Nephron progenitor cell (in vitro differentiated cells): ENCODE measurements around the gene STC2.

Experiments
- DNase-seq: peaks from one replicate; pipeline ENCODE4 v3.0.0; 2021
- H3K27ac Mint-ChIP-seq: 2 replicates; pipeline ENCODE4 v1.8.0; 2021; ENCODE audit warnings: mild to moderate bottlenecking, moderate library complexity, mixed read lengths
- H3K27me3 Mint-ChIP-seq: 2 replicates; pipeline ENCODE4 v1.8.0; 2021; ENCODE audit warnings: mild to moderate bottlenecking, low read depth, mixed read lengths; ENCODE audit not compliant: poor library complexity
- H3K36me3 Mint-ChIP-seq: 2 replicates; pipeline ENCODE4 v1.8.0; 2021; ENCODE audit warnings: low read depth, mixed read lengths
- H3K4me1 Mint-ChIP-seq: 2 replicates; pipeline ENCODE4 v1.8.0; 2021; ENCODE audit warnings: mixed read lengths
- H3K4me3 Mint-ChIP-seq: 2 replicates; pipeline ENCODE4 v1.8.0; 2021; ENCODE audit warnings: mild to moderate bottlenecking, moderate library complexity, mixed read lengths
- H3K9me3 Mint-ChIP-seq: 2 replicates; pipeline ENCODE4 v1.8.0; 2021; ENCODE audit warnings: mild to moderate bottlenecking, moderate library complexity, mixed read lengths
- CTCF ChIP-seq: fragments of 200-600 bp; sonication (generic); IDR thresholded peaks from 2 replicates; pipeline ENCODE4 v1.5.0; 2021; ENCODE audit warnings: antibody characterized with exemption

Gene STC2

GRCh38 chr5:173316339-173317020 is 11.7 kb downstream of the STC2 start:
- DNase-seq = no peak
- H3K4me1 Mint-ChIP-seq = peaks cover 89% of the 10 kb centered on the region
- H3K4me3 Mint-ChIP-seq = peak overlapping the region; percentile 52
- peak overlapping the region; percentile 78 for H3K27ac Mint-ChIP-seq
- H3K36me3 Mint-ChIP-seq = peaks cover 42% of the 10 kb centered on the region
- no peak for TF ChIP-seq CTCF
- peaks cover 13% of the 10 kb centered on the region for H3K27me3 Mint-ChIP-seq
- H3K9me3 Mint-ChIP-seq = no peaks in the 10 kb centered on the region

GRCh38 chr5:173315495-173316338 is 12.5 kb downstream of the STC2 start:
- Mint-ChIP-seq H3K4me1 (peaks cover 92% of the 10 kb centered on the region), H3K36me3 (peaks cover 34% of the 10 kb centered on the region), H3K9me3 (no peaks in the 10 kb centered on the region), H3K27ac (peak overlapping the region; percentile 65), H3K27me3 (peaks cover 10% of the 10 kb centered on the region), H3K4me3 (peak overlapping the region; percentile 52)
- TF ChIP-seq CTCF = no peak
- DNase-seq = no peak

DNA sequence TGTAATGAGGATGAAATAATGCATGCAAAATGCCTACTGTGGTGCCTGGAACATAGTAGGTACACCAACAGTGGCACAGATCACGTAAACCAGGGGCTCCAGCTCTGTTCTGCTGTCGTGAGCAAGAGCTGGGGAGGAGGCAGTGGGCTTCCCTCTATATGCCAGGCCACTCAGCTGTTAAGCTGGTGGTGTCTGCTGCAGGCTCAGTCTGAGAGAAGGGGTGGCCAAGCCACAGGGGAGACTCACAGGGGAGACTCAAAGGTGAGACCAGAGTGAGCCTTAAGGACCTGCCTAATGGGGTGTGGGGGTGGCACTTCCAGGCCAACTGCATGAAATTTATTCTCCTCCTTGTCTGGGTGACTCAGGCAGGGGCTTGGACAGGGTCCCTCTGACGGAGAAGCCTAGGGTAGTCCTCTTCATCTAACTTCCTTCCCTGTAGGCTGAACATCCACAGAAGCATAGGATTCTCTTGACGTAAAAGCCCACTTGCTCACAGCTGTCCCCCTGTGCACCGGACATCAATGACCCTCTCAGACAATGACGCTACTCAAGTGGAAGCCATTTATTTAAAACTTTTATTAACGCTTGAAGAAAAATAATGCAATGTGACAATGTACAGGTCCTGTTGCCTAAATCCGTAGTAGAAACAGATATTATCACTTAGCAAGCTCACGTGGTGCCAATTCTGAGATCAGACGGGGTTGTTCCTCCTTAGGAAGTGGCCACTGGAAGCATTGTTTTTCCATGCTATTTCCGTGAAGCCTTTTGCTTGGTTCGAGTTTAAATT is 13.9 kb downstream of the STC2 start:
- peaks cover 3% of the 10 kb centered on the region for H3K9me3 Mint-ChIP-seq
- TF ChIP-seq CTCF = no peak
- peaks cover 5% of the 10 kb centered on the region for H3K27me3 Mint-ChIP-seq
- no peak overlapping the region for H3K4me3 Mint-ChIP-seq
- no peak overlapping the region for H3K27ac Mint-ChIP-seq
- peaks cover 22% of the 10 kb centered on the region for H3K36me3 Mint-ChIP-seq
- no peak for DNase-seq
- peaks cover 92% of the 10 kb centered on the region for H3K4me1 Mint-ChIP-seq

GRCh38 chr5:173313351-173313801 is 14.8 kb downstream of the STC2 start:
- no peak for DNase-seq
- Mint-ChIP-seq H3K4me3 (no peak overlapping the region), H3K36me3 (peaks cover 19% of the 10 kb centered on the region), H3K4me1 (peaks cover 87% of the 10 kb centered on the region), H3K27me3 (peaks cover 5% of the 10 kb centered on the region), H3K9me3 (peaks cover 12% of the 10 kb centered on the region), H3K27ac (no peak overlapping the region)
- TF ChIP-seq CTCF = no peak

GRCh38 chr5:173312821-173313220 is 15.4 kb downstream of the STC2 start:
- Mint-ChIP-seq H3K4me3 (no peak overlapping the region), H3K36me3 (peaks cover 19% of the 10 kb centered on the region), H3K27me3 (peaks cover 5% of the 10 kb centered on the region), H3K27ac (peak overlapping the region; percentile 70), H3K4me1 (peaks cover 81% of the 10 kb centered on the region), H3K9me3 (peaks cover 17% of the 10 kb centered on the region)
- TF ChIP-seq CTCF = no peak
- DNase-seq = no peak
